CD4-positive, alpha-beta T cell (primary cell): ENCODE measurements around the gene CPM. TPM values are rescaled to one million over a fixed set of nuclear protein-coding genes. Genes with fewer than 3 reads are reported as not detected.
"Not testable (repeated sequence)": the region's sequence is repeated elsewhere in the genome, so short reads cannot be mapped to it uniquely, and the experiment has no call there.

Source experiments
- ATAC-seq: fragments of 200-7000 bp; cut with Tn5 transposase; one replicate; pipeline ENCODE4 v1.10.0; 2022; ENCODE audit warnings: mild to moderate bottlenecking; ENCODE audit not compliant: poor library complexity
- CTCF ChIA-PET: fragments of 350-600 bp; sonication (Branson Sonifier 250); formaldehyde crosslinking; loops from one replicate; lab custom pipeline; 2021; ENCODE audit warnings: antibody characterized with exemption, inconsistent platforms; lab: Charles Lee
- POLR2A ChIA-PET: fragments of 350-600 bp; sonication (Branson Sonifier 250); formaldehyde crosslinking; loops from one replicate; lab custom pipeline; 2021; ENCODE audit warnings: antibody characterized with exemption, inconsistent platforms; lab: Charles Lee
- DNase-seq, 14 experiments: peaks; one replicate each; pipeline ENCODE4 v3.0.0-alpha.2; 2013 to 2020; ENCODE audit warnings: mixed read lengths in 2 of 14
- H3K27ac ChIP-seq, 2 donors: one replicate each; pipeline versions ENCODE4 v1.5.1 to v1.7.0; 2013; ENCODE audit warnings: low read length in 2 of 2, low read depth in 1 of 2, mild to moderate bottlenecking in 1 of 2
- H3K27me3 ChIP-seq, 2 experiments: 1 replicate in 1 of 2; 2 replicates in 1 of 2; pipeline versions ENCODE4 v1.6.1 to v1.7.0; 2013; ENCODE audit warnings: low read length in 2 of 2, control low read depth in 1 of 2, mild to moderate bottlenecking in 1 of 2, moderate library complexity in 1 of 2; ENCODE audit not compliant: insufficient read depth in 2 of 2, control insufficient read depth in 1 of 2
- H3K36me3 ChIP-seq: one replicate; pipeline ENCODE4 v1.6.1; 2013; ENCODE audit warnings: low read length, control low read depth; ENCODE audit not compliant: insufficient read depth
- H3K4me1 ChIP-seq: one replicate; pipeline ENCODE4 v1.6.1; 2013; ENCODE audit warnings: low read length, control low read depth; ENCODE audit not compliant: insufficient read depth
- H3K4me3 ChIP-seq: one replicate; pipeline ENCODE4 v1.5.1; 2013; ENCODE audit warnings: mild to moderate bottlenecking, low read length, moderate library complexity
- H3K9me3 ChIP-seq, 2 experiments: 1 replicate in 1 of 2; 2 replicates in 1 of 2; pipeline versions ENCODE4 v1.6.1 to v1.7.0; 2013; ENCODE audit warnings: low read length in 2 of 2, mild to moderate bottlenecking in 2 of 2, control low read depth in 1 of 2, moderate library complexity in 1 of 2; ENCODE audit not compliant: control insufficient read depth in 1 of 2, insufficient read depth in 1 of 2
- H3K27ac Mint-ChIP-seq: one replicate; pipeline ENCODE4 v1.8.0; 2020; ENCODE audit warnings: mixed read lengths
- H3K27me3 Mint-ChIP-seq: one replicate; pipeline ENCODE4 v1.8.0; 2021; ENCODE audit warnings: mixed read lengths
- H3K36me3 Mint-ChIP-seq: one replicate; pipeline ENCODE4 v1.8.0; 2021; ENCODE audit warnings: low read depth, mixed read lengths
- H3K4me1 Mint-ChIP-seq: one replicate; pipeline ENCODE4 v1.8.0; 2021; ENCODE audit warnings: low read depth, mixed read lengths
- H3K4me3 Mint-ChIP-seq: one replicate; pipeline ENCODE4 v1.8.0; 2020; ENCODE audit warnings: mild to moderate bottlenecking, mixed read lengths
- H3K9me3 Mint-ChIP-seq: one replicate; pipeline ENCODE4 v1.8.0; 2020; ENCODE audit warnings: mixed read lengths
- CTCF ChIP-seq: fragments of 200-600 bp; IDR thresholded peaks from one replicate; pipeline ENCODE4 v1.8.0; 2022; ENCODE audit warnings: antibody characterized with exemption, mild to moderate bottlenecking
- intact Hi-C, 2 experiments: fragments of 100-400 bp; cut with DNase I in 1 of 2; cut with micrococcal nuclease in 1 of 2; formaldehyde crosslinking; loops; one replicate each; pipeline versions ENCODE4 v1.15.1 to v1.9.0; 2023 to 2025; cut with DNase I, micrococcal nuclease
- total RNA-seq, 174 experiments: library from RNA in 2 of 174; stranded (reverse) in 2 of 174; gene quantifications; one replicate each; pipeline ENCODE4 v1.2.3 and lab custom pipeline; 2021 to 2026

CPM gene
- total RNA-seq, 2 experiments from 2014 or later = 1.9 to 2.2 TPM

- Histone ChIP-seq H3K4me3 (no peak overlapping the region), H3K4me1 (peaks cover 14% of the 10 kb centered on the region), H3K9me3 (no peaks in the 10 kb centered on the region), H3K27ac (no peak overlapping the region), H3K27me3 (no peaks in the 10 kb centered on the region), H3K36me3 (peaks cover 7% of the 10 kb centered on the region)
- Mint-ChIP-seq H3K36me3 (peaks cover 25% of the 10 kb centered on the region), H3K4me1 (peaks cover 16% of the 10 kb centered on the region), H3K27me3 (no peaks in the 10 kb centered on the region), H3K9me3 (no peaks in the 10 kb centered on the region), H3K4me3 (no peak overlapping the region), H3K27ac (peak overlapping the region; percentile 100)
- ATAC-seq (no peak), DNase-seq (no peak)
- TF ChIP-seq CTCF = no peak
- intact Hi-C loops = loop anchor here (5.0 to 10.0 kb wide), 4 partner anchors 191 to 473 kb away; partner anchors contain the start of genes MDM1 (in 1 of the 2) and RAP1B (in 1 of the 2)
- POLR2A ChIA-PET = no interaction called here
- CTCF ChIA-PET = no interaction called here
Observed at GRCh38 chr12:68805592-68806120, 127.3 kb downstream of the CPM start.

- ChIA-PET CTCF (no interaction called here), POLR2A (no interaction called here)
- Histone ChIP-seq H3K36me3 (peaks cover 4% of the 10 kb centered on the region), H3K27ac (no peak overlapping the region), H3K4me1 (peaks cover 14% of the 10 kb centered on the region), H3K4me3 (no peak overlapping the region), H3K27me3 (no peaks in the 10 kb centered on the region), H3K9me3 (no peaks in the 10 kb centered on the region)
- no peaks in the 10 kb centered on the region for H3K27me3 Mint-ChIP-seq
- intact Hi-C loops = loop anchor here (5.0 to 10.0 kb wide), 4 partner anchors 190 to 473 kb away; partner anchors contain the start of genes MDM1 (in 1 of the 2) and RAP1B (in 1 of the 2)
- TF ChIP-seq CTCF = no peak
- peaks cover 24% of the 10 kb centered on the region for H3K36me3 Mint-ChIP-seq
- DNase-seq (peak in 1 of 14 experiments; percentile 21), ATAC-seq (no peak)
- H3K4me3 Mint-ChIP-seq = no peak overlapping the region
- peaks cover 16% of the 10 kb centered on the region for H3K4me1 Mint-ChIP-seq
- H3K9me3 Mint-ChIP-seq = no peaks in the 10 kb centered on the region
- peak overlapping the region; percentile 30 for H3K27ac Mint-ChIP-seq
Observed at GRCh38 chr12:68804657-68805591, 128.0 kb downstream of the CPM start.

GRCh38 chr12:68803948-68804656, 128.9 kb downstream of the CPM start:
- H3K27ac Mint-ChIP-seq = no peak overlapping the region
- no peaks in the 10 kb centered on the region for H3K27me3 Mint-ChIP-seq
- no peak overlapping the region for H3K4me3 Mint-ChIP-seq
- ChIA-PET POLR2A (no interaction called here), CTCF (no interaction called here)
- H3K36me3 Mint-ChIP-seq = peaks cover 16% of the 10 kb centered on the region
- Histone ChIP-seq H3K4me1 (peaks cover 13% of the 10 kb centered on the region), H3K4me3 (no peak overlapping the region), H3K9me3 (no peaks in the 10 kb centered on the region), H3K27ac (no peak overlapping the region), H3K36me3 (no peaks in the 10 kb centered on the region), H3K27me3 (no peaks in the 10 kb centered on the region)
- ATAC-seq (no peak), DNase-seq (no peak)
- H3K9me3 Mint-ChIP-seq = no peaks in the 10 kb centered on the region
- intact Hi-C loops = loop anchor here in 1 of 2 experiments (10.0 kb wide), 2 partner anchors 189 to 449 kb away; partner anchors contain the start of gene RAP1B
- H3K4me1 Mint-ChIP-seq = peaks cover 12% of the 10 kb centered on the region
- no peak for TF ChIP-seq CTCF

- intact Hi-C loops = loop anchor here in 1 of 2 experiments (10.0 kb wide), 2 partner anchors 188 to 448 kb away; partner anchors contain the start of gene RAP1B
- POLR2A ChIA-PET, H3K27me3 Mint-ChIP-seq: not testable (repeated sequence)
Observed at GRCh38 chr12:68802911-68803651, 129.9 kb downstream of the CPM start.

More at GRCh38 chr12:68802911-68803651, 129.9 kb downstream of the CPM start:
- H3K4me3 ChIP-seq, H3K27ac Mint-ChIP-seq, CTCF ChIA-PET, H3K27me3 ChIP-seq, H3K36me3 ChIP-seq, H3K27ac ChIP-seq, ATAC-seq, H3K9me3 Mint-ChIP-seq, H3K36me3 Mint-ChIP-seq, H3K4me3 Mint-ChIP-seq, H3K4me1 Mint-ChIP-seq, H3K4me1 ChIP-seq, H3K9me3 ChIP-seq, DNase-seq: not testable (repeated sequence)
